K562 (cell line): ENCODE results near the gene RPLP2. TPM values are rescaled to one million over a fixed set of nuclear protein-coding genes. Genes with fewer than 3 reads are reported as not detected.

Experiments used
- ARID2 ChIP-seq: fragments of 450-650 bp; IDR thresholded peaks from 2 replicates; pipeline ENCODE4 v1.6.1; 2017; ENCODE audit warnings: antibody characterized with exemption, mild to moderate bottlenecking
- ETV6 ChIP-seq, 3 experiments: fragments of 150-350 bp in 1 of 3; sonication (generic) in 1 of 3; formaldehyde crosslinking in 1 of 3; IDR thresholded peaks; 2 replicates each; pipeline versions ENCODE4 v1.6.1 to v1.8.0; 2014 to 2022; ENCODE audit warnings: borderline replicate concordance in 2 of 3, low read depth in 2 of 3, antibody characterized with exemption in 1 of 3, low read length in 1 of 3, mild to moderate bottlenecking in 1 of 3, missing genetic modification reagents in 1 of 3
- EZH2 ChIP-seq: IDR thresholded peaks from 2 replicates; pipeline ENCODE4 v1.6.1; 2012; ENCODE audit warnings: low read depth, mild to moderate bottlenecking, inconsistent platforms, low read length, borderline replicate concordance
- GABPA ChIP-seq: fragments of 200-800 bp; sonication (Bioruptor generic); conservative IDR thresholded peaks from 2 replicates; pipeline ENCODE4 v1.6.1; 2016; ENCODE audit warnings: low read depth, missing genetic modification characterization, missing compliant biosample characterization
- KLF1 ChIP-seq: fragments of 450-650 bp; IDR thresholded peaks from 2 replicates; pipeline ENCODE4 v1.6.1; 2016; ENCODE audit warnings: missing genetic modification characterization, missing compliant biosample characterization
- PHF21A ChIP-seq: fragments of 450-650 bp; IDR thresholded peaks from 2 replicates; pipeline ENCODE4 v1.6.1; 2017; ENCODE audit warnings: low read depth, borderline replicate concordance
- RAD51 ChIP-seq: fragments of 450-650 bp; IDR thresholded peaks from 2 replicates; pipeline ENCODE4 v1.7.1; 2016; ENCODE audit warnings: low read depth, mild to moderate bottlenecking, borderline replicate concordance
- SMC3 ChIP-seq: conservative IDR thresholded peaks from 2 replicates; pipeline ENCODE4 v1.6.1; 2011; ENCODE audit warnings: low read depth, low read length, improper control_type of control experiment; ENCODE audit not compliant: insufficient read depth
- SNRNP70 ChIP-seq: fragments of 200-400 bp; formaldehyde crosslinking; optimal IDR thresholded peaks from 2 replicates; pipeline ENCODE3; 2017; ENCODE audit warnings: low read depth, low read length
- TOE1 ChIP-seq, 2 experiments: fragments of 450-650 bp in 1 of 2; sonication (generic) in 1 of 2; formaldehyde crosslinking in 1 of 2; IDR thresholded peaks; 2 replicates each; pipeline versions ENCODE4 v1.7.1 to v1.8.0; 2016 to 2022; ENCODE audit warnings: borderline replicate concordance in 2 of 2, mild to moderate bottlenecking in 2 of 2, antibody characterized with exemption in 1 of 2, inconsistent platforms in 1 of 2, low read depth in 1 of 2, missing genetic modification reagents in 1 of 2, moderate library complexity in 1 of 2
- U2AF1 ChIP-seq: fragments of 200-400 bp; formaldehyde crosslinking; optimal IDR thresholded peaks from 2 replicates; pipeline ENCODE3; 2017; ENCODE audit warnings: mild to moderate bottlenecking, low read depth, low read length, moderate library complexity
- XRCC4 ChIP-seq: IDR thresholded peaks from one replicate; pipeline ENCODE4 v1.6.1; 2011; ENCODE audit not compliant: insufficient read depth, insufficient read length; ENCODE audit errors: extremely low read depth
- ZFP36 ChIP-seq: fragments of 150-350 bp; IDR thresholded peaks from 2 replicates; pipeline ENCODE4 v1.6.1; 2018; ENCODE audit warnings: low read length, low read depth; ENCODE audit not compliant: partially characterized antibody
- ZFX ChIP-seq: sonication (generic); formaldehyde crosslinking; IDR thresholded peaks from 2 replicates; pipeline ENCODE4 v1.8.0; 2022; ENCODE audit warnings: mild to moderate bottlenecking, missing genetic modification reagents, moderate library complexity
- ZKSCAN3 ChIP-seq: fragments of 250-450 bp; sonication (Bioruptor Pico); IDR thresholded peaks from 2 replicates; pipeline ENCODE4 v1.4.0; 2020
- ZNF217 ChIP-seq: sonication (generic); formaldehyde crosslinking; IDR thresholded peaks from 2 replicates; pipeline ENCODE4 v1.8.0; 2022; ENCODE audit warnings: mild to moderate bottlenecking, missing genetic modification reagents
- ZNF41 ChIP-seq: fragments of 250-450 bp; sonication (Bioruptor Pico); conservative IDR thresholded peaks from 2 replicates; pipeline ENCODE4 v1.4.0; 2020; ENCODE audit warnings: mild to moderate bottlenecking
- ZNF76 ChIP-seq: fragments of 250-450 bp; sonication (Bioruptor Pico); IDR thresholded peaks from 2 replicates; pipeline ENCODE4 v1.4.0; 2020; ENCODE audit warnings: mild to moderate bottlenecking, moderate library complexity, borderline replicate concordance
- ZNF780A ChIP-seq: fragments of 250-450 bp; sonication (Bioruptor Pico); IDR thresholded peaks from 2 replicates; pipeline ENCODE4 v1.5.0; 2021; ENCODE audit warnings: mild to moderate bottlenecking
- polyA plus RNA-seq, 8 experiments: library from polyadenylated mRNA; depleted of rRNA in 4 of 8; stranded (reverse) in 5 of 8; unstranded in 3 of 8; fragments of >200 nt; fragmentation: Nextera tagmentation in 2 of 8; fragmentation: Illumina TruSeq in 1 of 8; extraction: Ambion mirVana in 2 of 8; extraction: Trizol in 1 of 8; gene quantifications; 2 replicates each; pipeline versions ENCODE4 v1.2.1 to v1.2.3, GENCODE V29; 2011 to 2014; ENCODE audit warnings: inconsistent platforms in 1 of 8, missing spikeins in 1 of 8
- total RNA-seq, 7 experiments: library from RNA; depleted of rRNA in 6 of 7; stranded (reverse); fragments of >200 nt in 6 of 7; fragmentation: Illumina TruSeq in 2 of 7; extraction: Trizol in 2 of 7; gene quantifications; 2 replicates each; pipeline versions ENCODE4 v1.2.1 to v1.2.3, GENCODE V29; 2011 to 2021; ENCODE audit warnings: low replicate concordance in 1 of 7
- TF ChIP-seq, protein P1 (sequence below): fragments of 450-650 bp; IDR thresholded peaks from 2 replicates; pipeline ENCODE4 v1.7.1; 2018; ENCODE audit warnings: mild to moderate bottlenecking, low read depth; ENCODE audit not compliant: partially characterized antibody
- TF ChIP-seq, protein P2 (sequence below): sonication (generic); formaldehyde crosslinking; IDR thresholded peaks from 2 replicates; pipeline ENCODE4 v1.9.0; 2022; ENCODE audit warnings: mild to moderate bottlenecking, missing genetic modification reagents
- TF ChIP-seq, protein P3 (sequence below): fragments of 250-450 bp; sonication (Bioruptor Pico); IDR thresholded peaks from 2 replicates; pipeline ENCODE4 v1.8.0; 2022; ENCODE audit warnings: moderate library complexity, mild to moderate bottlenecking, inconsistent platforms
- TF ChIP-seq, protein P4 (sequence below): sonication (generic); formaldehyde crosslinking; IDR thresholded peaks from 2 replicates; pipeline ENCODE4 v1.8.1; 2022; ENCODE audit warnings: missing genetic modification reagents

Gene RPLP2
- total and polyA plus RNA-seq, 9 of the 15 experiments (the other 6 are each of a cell fraction or from before 2014, with no cell fraction given), result 528 to 3,807 (median 1,633) TPM

DNA sequence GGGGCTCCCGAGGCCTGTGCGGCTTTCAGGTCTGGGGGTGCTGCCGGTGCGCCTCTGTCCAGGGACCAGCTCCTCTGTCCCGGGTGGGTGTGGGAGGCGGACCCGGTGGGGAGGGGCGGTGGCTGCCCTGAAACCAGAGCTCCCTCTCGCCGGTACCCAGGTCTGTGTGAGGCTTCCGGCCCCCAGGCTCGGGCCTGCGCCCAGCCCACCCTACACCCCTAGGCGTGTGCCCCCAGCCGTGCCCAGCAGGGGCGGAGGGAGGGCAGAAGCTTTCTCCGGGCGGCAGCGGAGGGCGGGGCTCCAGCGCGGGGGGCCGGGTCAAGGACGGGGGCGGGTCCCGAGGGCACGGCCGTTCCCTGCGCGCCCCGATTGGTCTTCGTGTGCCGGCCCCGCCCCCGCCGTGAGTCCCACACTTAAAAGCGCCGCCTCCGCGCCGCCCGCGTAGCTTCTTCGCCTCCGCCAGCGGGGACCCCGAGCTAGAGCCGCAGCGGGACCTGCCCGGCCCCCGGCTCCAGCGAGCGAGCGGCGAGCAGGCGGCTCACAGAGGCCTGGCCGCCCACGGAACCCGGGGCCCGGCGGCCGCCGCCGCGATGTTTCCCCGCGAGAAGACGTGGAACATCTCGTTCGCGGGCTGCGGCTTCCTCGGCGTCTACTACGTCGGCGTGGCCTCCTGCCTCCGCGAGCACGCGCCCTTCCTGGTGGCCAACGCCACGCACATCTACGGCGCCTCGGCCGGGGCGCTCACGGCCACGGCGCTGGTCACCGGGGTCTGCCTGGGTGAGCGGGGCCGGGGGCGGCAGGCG is 9.6 kb downstream of the RPLP2 start (continued):
- TF ChIP-seq SMC3 (no peak), EZH2 (no peak), ETV6 (IDR thresholded peaks at IDR 0.05; ENCODE audit: borderline replicate concordance in 1 of 2, low read depth in 2 of 2, low read length in 1 of 2) (no peak), ETV6 (CRISPR knock-in tag; IDR thresholded peaks at IDR 0.05; ENCODE audit: borderline replicate concordance) (no peak), U2AF1 (peak; percentile 71), ZNF41 (CRISPR knock-in tag) (no peak), ZNF76 (no peak), KLF1 (0 out of 2 replicates have a peak, but pooled peaks have one; percentile 40), ARID2 (no peak), ZFP36 (peak; percentile 24), ZNF780A (CRISPR knock-in tag) (no peak), ZFX (CRISPR knock-in tag) (peak; percentile 44), RAD51 (no peak), ZKSCAN3 (CRISPR knock-in tag) (no peak), TOE1 (IDR thresholded peaks at IDR 0.05; ENCODE audit: borderline replicate concordance) (no peak), TOE1 (CRISPR knock-in tag; IDR thresholded peaks at IDR 0.05; ENCODE audit: borderline replicate concordance, low read depth) (no peak), PHF21A (no peak), GABPA (tag) (no peak), SNRNP70 (no peak), ZNF217 (CRISPR knock-in tag) (no peak), XRCC4 (no peak)
- TF ChIP-seq, protein P1, sequence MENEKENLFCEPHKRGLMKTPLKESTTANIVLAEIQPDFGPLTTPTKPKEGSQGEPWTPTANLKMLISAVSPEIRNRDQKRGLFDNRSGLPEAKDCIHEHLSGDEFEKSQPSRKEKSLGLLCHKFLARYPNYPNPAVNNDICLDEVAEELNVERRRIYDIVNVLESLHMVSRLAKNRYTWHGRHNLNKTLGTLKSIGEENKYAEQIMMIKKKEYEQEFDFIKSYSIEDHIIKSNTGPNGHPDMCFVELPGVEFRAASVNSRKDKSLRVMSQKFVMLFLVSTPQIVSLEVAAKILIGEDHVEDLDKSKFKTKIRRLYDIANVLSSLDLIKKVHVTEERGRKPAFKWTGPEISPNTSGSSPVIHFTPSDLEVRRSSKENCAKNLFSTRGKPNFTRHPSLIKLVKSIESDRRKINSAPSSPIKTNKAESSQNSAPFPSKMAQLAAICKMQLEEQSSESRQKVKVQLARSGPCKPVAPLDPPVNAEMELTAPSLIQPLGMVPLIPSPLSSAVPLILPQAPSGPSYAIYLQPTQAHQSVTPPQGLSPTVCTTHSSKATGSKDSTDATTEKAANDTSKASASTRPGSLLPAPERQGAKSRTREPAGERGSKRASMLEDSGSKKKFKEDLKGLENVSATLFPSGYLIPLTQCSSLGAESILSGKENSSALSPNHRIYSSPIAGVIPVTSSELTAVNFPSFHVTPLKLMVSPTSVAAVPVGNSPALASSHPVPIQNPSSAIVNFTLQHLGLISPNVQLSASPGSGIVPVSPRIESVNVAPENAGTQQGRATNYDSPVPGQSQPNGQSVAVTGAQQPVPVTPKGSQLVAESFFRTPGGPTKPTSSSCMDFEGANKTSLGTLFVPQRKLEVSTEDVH, result no peak
- TF ChIP-seq, protein P2, sequence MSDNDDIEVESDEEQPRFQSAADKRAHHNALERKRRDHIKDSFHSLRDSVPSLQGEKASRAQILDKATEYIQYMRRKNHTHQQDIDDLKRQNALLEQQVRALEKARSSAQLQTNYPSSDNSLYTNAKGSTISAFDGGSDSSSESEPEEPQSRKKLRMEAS, result peak; percentile 37
- TF ChIP-seq, protein P3, sequence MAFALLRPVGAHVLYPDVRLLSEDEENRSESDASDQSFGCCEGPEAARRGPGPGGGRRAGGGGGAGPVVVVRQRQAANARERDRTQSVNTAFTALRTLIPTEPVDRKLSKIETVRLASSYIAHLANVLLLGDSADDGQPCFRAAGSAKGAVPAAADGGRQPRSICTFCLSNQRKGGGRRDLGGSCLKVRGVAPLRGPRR (CRISPR knock-in tag), result no peak
- TF ChIP-seq, protein P4, sequence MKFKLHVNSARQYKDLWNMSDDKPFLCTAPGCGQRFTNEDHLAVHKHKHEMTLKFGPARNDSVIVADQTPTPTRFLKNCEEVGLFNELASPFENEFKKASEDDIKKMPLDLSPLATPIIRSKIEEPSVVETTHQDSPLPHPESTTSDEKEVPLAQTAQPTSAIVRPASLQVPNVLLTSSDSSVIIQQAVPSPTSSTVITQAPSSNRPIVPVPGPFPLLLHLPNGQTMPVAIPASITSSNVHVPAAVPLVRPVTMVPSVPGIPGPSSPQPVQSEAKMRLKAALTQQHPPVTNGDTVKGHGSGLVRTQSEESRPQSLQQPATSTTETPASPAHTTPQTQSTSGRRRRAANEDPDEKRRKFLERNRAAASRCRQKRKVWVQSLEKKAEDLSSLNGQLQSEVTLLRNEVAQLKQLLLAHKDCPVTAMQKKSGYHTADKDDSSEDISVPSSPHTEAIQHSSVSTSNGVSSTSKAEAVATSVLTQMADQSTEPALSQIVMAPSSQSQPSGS, result no peak
